GM21367 (cell line): ENCODE results near the gene PACRGL.
A peak's percentile ranks its signal among the peaks of the same experiment; 100 is the strongest.
"Not testable (repeated sequence)": the region's sequence is repeated elsewhere in the genome, so short reads cannot be mapped to it uniquely, and the experiment has no call there.

ENCODE experiments used
- ATAC-seq: cut with Tn5 transposase; IDR thresholded peaks from one replicate; pipeline ENCODE4 v1.9.1; 2021; ENCODE audit not compliant: unreplicated experiment

PACRGL gene

DNA sequence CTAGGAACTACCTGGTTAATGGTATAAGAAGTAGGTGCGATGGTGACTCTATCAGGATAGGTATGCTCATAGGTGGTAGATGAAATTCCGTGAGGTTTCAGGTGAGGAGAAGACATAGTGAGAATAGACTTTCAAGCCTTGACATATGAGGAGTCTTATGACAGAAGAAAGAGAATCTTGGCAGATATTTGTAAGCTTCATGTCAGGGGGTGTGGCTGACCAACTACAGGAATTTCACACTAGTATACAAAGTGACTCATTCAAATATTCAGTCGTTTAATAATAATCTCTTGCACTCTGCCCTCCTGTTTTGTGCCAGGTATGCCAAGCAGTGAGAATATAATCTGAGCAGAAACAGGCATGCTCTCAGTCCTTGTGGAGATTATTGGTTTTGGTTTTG is 22.8 kb downstream of the PACRGL start:
- no peak for ATAC-seq

DNA sequence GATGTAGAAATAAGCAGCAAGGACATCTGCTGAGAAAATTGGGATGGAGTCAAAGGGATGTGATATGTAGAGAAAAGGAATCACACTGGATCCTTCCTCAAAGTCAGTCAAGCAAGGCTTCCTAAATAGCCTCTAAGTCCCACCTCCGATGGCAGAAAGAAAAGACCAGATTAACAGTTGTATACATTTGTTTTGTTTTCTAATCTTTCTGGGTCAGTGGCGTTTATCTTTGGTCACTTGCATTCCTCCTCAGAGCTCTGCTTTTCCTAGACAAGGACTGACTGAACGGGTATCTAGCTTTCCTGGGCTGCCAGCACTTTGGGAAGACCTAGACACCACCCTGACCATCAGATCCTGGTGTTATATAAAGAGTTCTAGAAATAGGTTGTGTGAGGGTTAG is 23.2 kb downstream of the PACRGL start:
- no peak for ATAC-seq

DNA sequence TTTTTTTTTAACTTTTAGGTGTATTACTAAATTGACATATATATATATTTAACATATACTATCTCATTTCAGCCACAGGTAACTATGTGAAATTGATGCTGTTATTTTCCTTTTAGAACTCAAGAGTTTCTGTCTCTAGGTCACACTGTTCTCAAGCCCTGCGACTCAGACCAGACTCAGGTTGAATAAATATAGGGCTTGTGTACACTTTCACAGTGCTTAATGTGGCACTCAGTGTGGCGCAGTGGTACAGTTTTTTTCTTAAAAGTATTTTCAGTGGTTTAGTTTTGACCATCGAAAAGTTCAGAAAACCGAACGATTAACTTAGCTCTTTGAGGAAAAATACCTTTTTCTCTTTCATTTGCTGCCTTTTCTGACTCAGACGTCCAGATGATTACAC is 24.7 kb downstream of the PACRGL start:
- peak; percentile 51 for ATAC-seq

DNA sequence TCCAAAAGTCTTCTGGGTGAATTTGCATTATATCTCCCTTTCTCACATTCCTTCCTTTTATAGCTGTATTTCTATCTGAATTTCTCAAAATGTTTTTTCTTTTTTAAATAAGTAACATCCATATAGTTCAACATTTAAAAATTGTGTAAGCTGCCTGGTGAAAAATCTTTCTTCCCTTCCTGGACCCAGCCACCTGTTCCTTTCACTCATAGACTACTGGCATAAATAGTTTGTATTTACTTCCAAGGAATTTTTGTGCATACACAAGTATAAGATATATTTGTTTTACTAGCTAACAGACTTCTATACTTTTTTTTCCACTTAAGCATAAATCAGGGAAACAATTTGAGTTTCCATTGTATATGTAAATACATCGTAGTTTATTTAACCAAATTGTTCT is 35.7 kb downstream of the PACRGL start:
- no peak for ATAC-seq

DNA sequence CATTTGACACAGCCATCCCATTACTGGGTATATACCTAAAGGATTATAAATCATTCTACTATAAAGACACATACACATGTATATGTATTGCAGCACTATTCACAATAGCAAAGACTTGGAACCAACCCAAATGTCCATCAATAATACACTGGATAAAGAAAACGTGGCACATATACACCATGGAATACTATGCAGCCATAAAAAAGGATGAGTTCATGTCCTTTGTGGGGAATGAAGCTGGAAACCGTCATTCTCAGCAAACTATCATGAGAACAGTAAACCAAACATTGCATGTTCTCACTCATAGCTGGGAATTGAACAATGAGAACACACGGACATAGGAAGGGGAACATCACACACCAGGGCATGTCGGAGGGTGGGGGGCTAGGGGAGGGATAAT is 45.7 kb downstream of the PACRGL start:
- not testable (repeated sequence) for ATAC-seq

DNA sequence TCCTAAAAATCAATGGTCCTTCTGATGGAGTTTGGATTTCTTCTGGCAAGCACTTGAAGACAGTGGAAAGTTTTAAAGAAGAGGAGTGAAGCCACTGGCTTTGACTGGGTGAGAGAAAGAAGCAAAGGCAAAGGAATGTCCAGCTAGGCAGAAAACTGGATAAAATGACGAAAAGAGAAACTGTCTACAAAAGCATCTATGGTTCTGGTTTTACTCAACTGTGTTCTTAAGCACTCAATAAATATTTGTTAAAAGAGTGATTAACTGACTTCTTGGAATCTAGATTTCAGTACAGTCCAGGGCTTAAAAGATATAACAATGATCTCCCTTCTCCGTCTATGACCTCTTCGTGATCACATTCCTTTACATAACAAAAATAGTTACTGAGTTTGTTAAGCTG is 52.4 kb downstream of the PACRGL start:
- ATAC-seq = no peak

DNA sequence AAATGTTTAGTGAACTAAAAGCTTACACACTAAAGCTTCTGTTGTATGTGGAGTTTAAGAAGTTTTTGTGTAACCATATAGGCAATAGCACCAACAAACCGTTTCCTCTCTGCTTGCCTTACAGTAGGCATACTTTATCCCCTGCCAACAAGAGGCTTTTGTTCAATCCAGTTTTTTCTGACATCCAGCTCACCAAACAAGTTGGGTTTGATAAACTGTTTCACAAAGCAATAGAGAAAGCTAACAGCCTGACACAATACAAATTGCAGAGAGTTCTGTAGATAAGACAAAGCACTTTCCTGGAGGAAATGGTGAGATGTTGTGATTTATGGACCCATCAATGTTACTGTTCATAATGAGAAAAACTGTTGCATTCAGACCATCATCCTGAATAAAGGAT is 53.8 kb downstream of the PACRGL start:
- no peak for ATAC-seq

DNA sequence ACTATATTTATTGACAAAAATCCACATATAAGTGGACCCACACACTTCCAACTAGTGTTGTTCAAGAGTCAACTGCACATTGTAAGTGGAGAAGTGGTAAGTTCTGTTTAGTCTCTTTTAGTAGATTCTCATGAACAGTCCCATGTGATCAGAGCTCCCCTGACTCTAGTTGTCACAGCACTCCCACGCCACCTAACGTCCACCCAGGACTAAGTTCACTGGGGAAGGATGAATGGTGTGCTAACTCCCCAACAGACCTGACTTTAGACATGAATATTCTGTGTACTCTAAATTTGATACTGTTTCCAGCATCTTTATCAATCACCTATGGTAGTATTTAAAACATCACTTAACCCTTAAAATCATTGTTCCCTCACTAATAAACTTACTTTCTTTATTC is 59.8 kb downstream of the PACRGL start:
- no peak for ATAC-seq

DNA sequence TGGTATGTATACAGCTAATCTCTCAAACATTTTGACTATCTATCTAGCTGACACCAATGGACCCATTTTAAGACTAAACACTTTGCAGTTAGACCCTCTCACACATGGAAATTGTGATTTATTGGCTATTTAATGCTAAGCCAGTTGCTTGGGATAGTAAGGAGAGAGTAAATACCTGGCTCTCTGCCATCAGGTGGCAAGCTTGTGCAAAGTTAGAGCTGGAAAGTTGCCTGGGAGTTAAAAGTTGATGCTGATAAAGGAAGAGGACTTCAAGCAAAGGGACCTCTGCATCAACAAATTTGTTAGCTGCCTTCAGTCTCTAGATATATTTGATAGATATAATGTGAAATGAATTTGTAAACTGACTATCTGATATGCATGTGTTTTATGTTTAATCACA is 61.1 kb downstream of the PACRGL start:
- ATAC-seq = no peak

DNA sequence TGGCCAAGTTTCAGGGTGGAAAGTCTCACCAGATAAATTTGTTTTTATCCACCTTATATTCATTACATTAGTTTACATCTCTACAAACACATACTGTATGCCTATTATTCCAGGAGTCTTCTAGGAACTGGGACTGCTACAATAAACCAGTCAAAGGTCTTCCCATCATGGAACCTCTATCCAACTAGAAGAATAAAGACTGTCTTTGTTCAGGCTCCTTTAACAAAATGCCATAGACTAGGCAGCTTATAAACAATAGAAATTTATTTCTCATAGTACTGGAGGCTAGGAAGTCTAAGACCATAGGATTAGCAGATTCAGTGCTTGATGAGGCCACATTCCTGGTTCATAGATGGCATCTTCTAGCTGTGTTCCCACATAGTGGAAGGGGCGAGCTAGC is 61.6 kb downstream of the PACRGL start:
- ATAC-seq = no peak

DNA sequence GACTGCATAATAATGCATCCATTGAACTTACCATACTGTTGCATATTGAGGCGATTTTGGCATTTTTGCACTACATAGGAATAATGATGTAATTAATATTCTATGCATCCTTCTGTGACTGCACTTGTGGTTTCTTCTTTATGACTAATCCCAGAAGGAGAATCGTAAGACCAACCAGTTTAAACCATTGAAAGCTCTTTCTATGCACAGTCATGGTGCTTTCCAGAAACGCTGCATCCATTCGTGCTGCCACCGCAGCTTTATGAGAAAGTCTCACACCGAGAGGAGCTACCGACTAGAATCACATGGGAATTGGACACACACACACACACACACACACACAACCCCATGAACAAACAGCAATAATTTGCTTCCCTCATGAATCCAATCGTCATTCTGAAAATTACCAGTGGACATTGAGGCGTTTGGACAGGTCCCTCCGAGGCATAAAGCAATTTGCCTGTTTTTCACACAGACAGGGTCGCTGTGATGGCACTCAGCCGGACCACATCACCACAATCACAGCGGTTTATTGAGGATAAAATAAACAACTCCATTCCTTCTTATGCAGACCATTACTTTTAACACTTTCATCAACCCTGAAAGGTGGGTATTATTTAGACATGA is 64.2 kb downstream of the PACRGL start:
- ATAC-seq = no peak

DNA sequence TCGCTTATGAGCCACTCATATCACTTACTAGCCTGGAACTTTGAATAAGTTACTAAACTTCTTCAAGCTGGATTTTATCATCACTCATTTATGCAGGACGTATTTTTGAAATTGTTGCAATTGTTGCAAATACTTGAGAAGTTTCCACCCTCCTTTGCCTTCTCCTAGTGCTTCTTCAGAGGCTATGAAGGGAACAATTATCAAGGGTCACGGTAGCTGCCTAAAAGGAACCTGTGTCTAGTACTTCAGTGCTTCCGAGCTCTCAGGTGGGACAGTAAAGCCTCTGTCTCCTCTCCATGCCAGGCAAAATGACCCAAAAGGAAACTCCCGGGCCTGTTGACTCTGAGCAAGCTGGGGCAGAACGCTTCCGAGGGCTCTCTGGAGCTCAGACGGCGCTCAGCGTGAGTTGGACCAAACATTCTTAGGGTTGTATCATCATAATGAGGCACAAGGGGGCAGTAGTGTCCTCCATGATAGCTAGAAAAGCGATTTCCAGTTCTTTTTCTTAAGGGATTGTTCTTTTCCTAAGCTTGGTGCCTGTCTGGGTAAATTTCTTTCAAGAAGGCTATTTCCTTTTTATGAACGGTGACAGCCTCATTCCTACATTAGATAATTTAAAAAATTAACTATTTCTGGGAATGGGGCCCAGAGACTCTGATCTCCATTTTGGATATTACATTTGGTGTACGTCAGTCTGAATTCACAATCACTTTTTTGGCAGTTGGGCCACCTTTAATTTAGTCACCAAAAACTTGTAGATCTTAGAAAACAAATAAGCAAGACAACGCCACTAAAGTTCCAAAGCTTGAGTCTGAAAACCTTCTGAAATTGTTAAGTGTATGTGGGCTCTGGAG is 73.1 kb downstream of the PACRGL start:
- peak; percentile 93 for ATAC-seq

DNA sequence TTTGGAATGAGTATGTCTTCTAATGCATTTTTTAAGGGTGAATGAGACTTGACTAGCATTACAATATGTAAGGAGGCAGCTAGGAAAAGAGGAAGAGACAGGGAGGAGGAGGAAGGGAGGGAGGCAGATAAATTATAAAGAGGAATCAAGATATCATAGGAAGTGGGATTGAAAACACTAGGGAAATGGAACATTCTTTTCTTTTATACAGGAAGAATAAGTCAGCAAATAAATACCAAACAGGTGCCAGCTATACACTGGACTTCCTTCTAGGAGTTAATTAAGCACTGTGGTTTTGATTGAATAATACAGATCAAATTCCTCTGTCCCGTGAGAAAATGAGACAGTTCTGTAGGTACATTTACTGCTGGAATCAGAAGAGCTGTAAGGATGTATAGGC is 78.6 kb downstream of the PACRGL start:
- ATAC-seq = no peak

DNA sequence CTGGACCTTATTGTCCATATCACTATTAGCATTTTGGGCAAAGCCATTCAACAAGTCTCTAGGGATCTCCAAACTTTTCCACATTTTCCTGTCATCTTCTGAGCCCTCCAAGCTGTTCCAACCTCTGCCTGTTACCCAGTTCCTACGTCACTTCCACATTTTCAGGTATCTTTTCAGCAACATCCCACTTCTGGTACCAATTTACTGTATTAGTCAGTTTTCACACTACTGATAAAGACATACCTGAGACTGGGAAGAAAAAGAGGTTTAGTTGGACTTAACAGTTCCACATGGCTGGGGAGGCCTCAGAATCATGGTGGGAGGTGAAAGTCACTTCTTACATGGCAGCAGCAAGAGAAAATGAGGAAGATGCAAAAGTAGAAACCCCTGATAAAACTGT is 82.9 kb downstream of the PACRGL start:
- not testable (repeated sequence) for ATAC-seq

DNA sequence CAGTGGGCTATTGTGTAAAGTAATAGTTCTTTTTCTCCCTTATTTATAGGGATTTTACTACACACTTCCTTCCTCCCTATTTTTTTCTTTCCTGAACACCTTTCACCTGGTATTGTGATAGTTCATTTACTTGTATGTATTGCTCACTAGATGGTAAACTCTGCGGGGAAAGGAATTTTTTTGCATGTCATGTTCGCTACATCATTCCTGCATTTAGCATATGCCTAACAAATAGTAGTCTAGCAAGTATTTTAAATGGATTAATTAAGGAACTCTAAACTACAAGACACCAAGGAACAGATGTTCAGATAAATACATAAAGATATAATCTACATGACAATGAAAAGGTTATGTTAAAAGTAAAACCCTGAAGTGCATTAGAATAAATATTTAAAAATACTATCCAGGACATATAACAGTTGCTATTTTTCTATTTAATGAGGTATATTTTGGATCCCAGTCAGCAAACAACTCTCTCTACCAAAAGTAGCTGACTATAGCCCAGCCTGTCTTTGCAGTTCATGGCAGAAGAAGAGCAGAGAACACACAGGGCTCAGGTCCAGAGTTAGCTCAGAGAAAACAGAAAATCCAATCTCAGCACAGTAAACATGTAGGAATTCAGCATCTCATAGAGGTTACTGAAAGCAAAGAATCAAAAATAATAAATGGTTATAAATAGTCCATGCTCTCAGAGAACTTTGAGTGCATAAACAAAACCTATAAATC is 87.8 kb downstream of the PACRGL start:
- no peak for ATAC-seq
